NCI-H146 (cell line): ENCODE data around the gene MEX3A.
"Not testable (repeated sequence)": the region's sequence is repeated elsewhere in the genome, so short reads cannot be mapped to it uniquely, and the experiment has no call there.

Experiments
- DNase-seq: peaks from one replicate; lab custom pipeline; 2025; lab: John Stamatoyannopoulos, UW

The MEX3A gene

DNA sequence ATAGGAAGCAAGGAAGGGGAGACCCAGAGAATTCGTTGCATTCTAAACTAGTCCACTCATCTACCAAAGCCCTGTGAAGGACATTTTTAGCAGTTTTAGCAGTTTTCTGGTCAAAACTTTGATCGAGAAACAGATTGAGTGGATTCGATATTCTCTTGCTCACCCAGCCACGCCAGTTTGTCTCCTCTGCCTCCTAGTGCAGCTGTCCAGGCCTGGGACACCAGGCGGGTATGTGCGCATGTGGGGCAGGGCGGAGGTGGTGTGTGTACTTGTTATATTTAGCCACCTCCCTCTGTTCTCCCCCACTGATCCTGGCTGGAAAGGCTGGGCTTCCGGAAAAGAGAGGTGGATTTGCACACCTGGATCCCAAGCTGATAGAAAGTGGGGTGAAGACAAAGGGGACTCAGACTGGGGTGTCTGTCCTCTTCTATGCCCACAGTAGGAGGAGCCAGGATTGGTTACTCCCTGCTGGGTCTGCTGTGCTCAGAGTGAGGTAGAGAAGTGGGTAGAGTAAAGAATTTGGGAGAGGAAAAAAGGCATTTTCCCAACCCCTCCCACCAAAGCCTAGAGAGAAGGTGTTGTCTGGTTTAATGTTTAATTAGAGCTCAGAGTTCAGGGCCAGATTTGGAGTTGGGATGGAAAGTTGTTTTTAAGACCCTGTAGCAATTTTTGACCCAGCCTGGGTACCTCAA, 36.1 kb upstream of the MEX3A start:
- no peak for DNase-seq

DNA sequence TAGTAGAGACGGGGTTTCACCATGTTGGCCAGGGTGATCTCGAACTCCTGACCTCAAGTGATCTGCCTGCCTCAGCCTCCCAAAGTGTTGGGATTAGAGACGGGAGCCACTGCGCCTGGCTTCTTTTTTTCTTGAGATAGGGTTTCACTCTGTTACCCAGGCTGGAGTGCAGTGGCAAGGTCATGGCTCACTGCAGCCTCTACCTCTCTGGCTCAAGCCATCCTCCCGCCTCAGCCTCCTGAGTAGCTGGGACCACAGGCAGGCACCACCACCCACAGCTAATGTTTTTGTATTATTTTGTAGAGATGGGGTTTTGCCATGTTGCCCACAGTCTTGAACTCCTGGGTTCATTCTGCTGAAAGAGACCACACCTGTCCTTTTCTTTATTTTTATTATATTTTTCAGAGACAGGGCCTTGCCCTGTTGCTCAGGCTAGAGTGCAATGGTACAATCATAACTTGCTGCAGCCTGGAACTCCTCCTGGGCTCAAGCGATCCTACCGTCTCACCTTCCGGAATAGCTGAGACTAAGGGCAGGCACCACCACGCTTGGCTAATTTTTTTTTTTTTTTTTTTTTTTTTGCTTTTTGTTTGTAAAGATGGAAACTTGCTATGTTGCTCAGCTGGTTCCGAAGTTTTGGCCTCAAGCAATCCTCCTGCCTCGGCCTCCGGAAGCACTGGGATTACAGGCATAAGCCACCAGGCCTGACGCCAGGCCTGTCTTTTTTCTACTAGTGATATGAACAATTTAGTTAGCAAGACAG, 35.3 kb upstream of the MEX3A start:
- no peak for DNase-seq

DNA sequence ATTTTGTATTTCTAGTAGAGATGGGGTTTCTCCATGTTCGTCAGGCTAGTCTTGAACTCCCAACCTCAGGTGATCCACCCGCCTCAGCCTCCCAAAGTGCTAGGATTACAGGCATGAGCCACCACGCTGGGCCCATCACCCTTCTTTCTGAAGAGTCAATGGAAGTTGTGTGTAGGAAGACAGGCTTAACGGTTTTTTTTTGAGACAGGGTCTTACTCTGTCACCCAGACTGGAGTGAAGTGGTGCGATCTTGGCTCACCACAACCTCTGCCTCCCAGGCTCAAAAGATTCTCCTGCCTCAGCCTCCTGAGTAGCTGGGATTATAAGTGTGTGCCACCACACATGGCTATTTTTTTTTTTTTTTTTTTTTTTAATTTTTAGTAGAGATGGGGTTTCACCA, 34.5 kb upstream of the MEX3A start:
- DNase-seq: not testable (repeated sequence)

DNA sequence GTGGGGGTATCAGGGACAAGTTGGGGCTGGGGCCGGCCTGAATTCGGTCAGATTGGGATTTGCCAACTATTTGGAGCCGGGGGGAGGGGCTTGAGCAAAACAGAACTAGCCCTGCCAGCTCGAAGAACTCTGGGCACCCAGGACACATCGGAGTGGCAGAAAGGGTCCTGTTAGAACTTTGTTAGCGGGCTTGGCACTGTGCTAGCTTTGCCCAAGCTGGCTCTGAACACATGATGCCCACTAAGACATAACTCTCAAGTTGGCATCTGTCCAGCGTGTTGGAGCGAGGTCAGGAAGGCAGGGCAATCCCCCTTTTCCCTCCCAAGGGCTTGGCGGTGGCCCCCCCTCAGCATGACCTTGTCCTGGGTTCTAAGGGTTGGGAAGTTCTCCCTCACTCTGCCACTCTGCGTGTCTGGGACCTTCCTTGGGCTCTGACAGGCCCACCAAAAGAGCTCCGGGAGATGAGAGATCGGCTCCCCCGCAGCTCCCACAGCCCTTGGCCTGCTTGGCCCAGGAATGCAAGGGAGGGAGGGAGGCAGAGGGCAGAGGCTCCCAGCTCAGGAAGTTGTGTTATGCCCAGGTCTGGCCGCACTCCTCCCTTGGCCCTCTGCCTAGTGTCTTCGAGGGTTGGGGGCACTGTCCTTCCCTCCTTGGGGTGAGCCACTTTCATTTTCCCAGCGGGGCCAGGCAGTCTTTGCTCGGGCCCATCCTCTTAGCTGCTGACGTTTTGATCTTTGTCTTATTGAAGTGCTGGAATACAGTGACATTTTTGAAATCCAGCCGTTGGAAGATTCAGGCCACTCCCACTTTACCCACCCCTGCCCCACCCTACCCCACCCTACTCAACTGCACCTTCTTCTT, 33.5 kb upstream of the MEX3A start:
- no peak for DNase-seq

DNA sequence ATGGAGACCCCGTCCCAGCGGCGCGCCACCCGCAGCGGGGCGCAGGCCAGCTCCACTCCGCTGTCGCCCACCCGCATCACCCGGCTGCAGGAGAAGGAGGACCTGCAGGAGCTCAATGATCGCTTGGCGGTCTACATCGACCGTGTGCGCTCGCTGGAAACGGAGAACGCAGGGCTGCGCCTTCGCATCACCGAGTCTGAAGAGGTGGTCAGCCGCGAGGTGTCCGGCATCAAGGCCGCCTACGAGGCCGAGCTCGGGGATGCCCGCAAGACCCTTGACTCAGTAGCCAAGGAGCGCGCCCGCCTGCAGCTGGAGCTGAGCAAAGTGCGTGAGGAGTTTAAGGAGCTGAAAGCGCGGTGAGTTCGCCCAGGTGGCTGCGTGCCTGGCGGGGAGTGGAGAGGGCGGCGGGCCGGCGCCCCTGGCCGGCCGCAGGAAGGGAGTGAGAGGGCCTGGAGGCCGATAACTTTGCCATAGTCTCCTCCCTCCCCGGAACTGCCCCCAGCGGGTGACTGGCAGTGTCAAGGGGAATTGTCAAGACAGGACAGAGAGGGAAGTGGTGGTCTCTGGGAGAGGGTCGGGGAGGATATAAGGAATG, 32.8 kb upstream of the MEX3A start:
- DNase-seq: peak; percentile 50

DNA sequence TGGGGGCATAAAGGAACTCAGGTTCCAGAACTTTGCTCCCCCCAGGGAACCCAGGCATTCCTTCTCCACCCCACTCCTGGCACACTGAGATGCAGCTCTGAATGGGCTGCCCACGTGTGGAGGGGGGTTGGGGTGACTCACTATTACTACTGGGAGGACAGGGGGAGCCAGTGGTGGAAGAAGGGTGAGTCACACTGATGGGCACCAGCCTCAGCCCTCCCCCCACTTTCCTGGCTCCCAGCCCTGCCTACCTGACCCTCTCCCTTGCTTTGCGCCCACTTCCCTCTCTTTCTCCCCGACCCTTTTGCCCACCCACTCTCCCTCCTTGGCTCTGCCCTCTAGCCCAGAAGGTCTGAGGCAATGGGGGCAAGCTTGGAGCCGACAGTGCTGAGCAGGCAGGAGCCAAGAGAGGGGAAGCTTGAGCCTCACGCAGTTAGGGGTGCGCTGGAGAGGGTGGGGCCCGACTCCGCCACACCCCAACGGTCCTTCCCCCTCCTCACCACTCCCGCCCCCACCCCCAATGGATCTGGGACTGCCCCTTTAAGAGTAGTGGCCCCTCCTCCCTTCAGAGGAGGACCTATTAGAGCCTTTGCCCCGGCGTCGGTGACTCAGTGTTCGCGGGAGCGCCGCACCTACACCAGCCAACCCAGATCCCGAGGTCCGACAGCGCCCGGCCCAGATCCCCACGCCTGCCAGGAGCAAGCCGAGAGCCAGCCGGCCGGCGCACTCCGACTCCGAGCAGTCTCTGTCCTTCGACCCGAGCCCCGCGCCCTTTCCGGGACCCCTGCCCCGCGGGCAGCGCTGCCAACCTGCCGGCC, 32.0 kb upstream of the MEX3A start, which contains the start of gene LMNA:
Gene LMNA (plus strand): TSS at position 611 of the 818 bp plus-strand sequence. CDS start 208 bp downstream, outside the sequence.
- DNase-seq: peak; percentile 70

DNA sequence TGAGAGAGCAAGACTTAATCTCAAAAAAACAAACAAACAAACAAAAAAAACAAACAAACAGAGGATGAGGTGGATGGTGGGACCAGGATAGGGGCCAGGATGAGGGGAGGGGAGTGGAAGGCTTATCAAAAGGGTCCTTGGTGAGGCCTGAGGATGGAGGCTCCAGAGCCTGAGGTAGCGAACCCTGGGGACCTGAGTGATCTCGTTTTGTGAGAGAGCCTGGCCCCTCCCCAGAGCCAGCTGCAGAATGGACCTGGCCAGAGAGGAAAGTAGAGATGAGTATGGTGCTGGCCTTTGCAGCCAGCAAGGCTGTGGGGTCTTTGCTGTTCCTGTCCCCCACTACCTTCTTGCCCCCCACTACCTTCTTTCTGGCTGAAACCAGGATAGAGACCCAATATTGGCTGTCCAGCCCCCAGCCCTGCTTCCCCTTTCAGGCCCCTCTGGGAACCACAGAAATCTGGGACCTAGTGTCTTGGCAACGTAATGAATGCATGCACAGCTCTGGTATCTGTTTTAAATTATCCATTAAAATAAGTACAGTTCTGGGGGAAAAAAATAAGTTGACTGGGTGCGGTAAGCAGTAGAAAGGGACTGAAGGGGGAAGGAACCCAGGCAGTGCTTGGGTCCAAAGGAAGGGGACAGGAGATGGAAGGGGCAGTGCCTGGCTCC, 31.2 kb upstream of the MEX3A start:
- no peak for DNase-seq

DNA sequence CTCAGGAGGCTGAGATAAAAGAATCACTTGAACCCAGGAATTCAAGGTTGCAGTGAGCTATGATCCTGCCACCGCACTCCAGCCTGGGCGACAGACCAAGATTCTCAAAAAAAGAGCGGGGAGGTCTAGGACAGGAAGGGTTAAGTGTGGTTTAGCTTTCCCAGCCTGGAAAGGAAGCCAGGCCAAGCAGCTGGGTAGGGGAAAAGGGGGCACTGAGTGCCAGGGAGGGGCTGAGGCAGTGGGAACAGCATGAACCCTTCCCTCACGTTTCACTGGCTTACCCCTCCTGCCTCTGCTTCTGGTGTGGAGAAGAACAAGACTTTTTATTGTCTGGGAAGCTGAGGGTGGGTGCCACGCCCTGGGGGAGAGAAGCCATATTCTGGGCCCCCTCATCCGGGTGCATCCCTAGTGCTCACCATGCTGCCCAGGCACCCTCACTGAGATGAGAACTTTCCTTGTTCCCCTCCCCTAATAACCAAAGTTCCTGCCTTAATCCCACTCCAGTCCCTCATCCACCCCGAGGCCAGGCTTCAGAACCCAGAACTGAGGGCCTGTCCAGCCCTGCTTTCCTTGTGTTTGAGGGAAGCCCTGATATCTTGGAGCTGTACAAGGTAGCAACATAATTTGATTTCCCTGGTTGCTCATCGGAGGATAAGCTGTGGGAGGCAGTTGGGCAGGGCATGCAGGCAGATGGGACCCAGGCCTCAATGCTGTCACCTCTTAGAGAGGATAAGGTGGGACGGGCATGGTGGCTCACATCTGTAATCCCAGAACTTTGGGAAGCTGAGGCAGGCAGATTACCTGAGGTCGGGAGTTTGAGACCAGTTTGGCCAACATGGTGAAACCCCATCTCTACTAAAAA, 30.2 kb upstream of the MEX3A start:
- no peak for DNase-seq

DNA sequence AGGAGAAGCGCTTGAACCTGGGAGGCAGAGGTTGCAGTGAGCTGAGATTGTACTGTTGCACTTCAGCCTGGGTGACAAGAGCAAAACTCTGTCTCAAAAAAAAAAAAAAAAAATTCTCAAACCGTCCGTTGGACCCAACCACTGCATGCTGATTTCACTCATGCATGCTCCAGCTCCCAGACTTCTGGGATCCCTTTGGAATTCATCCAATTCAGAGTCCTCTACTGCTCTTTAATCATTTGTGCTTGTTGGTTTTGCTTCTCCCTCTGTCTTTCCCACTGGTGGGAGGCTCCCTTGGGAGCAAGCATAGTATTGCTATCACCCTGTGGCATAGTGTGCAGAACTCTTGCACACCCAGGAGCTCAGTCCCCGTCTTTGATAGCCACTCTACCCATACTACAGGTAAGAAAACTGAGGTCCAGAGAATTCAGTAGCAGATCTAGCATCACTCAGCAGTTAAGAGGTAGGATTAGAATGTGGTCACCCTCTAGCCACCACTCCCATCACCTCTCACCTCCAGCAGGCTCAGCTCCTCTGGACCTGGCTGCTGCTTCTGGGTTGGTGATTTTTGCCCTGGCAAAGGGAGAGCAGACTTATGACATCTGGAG, 29.2 kb upstream of the MEX3A start:
- no peak for DNase-seq

DNA sequence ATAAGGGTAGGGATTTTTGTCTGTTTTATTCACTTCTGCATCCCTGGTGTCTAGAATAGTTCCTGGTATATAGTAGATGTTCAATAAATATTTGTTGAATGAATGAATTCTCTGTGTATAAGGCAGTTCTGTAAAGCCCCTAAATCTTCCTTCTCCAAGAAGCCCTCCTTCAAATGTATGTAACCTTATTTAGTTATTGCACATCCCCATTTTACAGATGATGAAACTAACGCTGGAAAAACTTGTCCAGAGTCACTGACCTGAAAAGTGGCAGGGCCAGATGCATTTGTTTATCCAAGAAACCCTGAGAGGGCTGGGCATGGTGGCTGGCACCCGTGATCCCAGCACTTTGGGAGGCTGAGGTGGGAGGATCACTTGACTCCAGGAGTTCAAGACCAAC, 28.0 kb upstream of the MEX3A start:
- DNase-seq: no peak

DNA sequence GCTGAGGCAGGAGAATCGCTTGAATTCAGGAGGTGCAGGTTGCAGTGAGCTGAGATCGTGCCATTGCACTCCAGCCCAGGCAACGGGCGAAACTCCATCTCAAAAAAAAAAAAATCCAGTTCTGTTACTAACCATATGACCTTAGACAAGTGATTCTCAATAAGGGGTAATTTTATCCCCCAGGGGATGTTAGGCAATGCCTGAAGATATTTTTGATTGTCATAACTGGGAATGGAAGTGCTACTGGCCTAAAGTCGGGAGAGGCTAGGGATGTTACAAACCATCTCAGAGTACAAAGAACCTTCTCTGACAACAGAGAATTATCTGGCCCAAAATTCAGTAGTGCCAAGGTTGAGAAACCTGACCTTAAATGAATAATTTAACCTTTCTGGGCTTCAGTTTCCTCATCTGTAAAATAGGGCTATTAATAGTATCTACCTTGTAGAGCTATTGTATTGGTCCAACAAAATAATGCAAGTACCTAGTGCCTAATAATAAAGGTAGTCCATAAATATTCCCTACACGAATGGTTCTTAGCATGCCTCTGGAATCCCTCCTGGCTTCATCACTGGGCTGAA, 26.5 kb upstream of the MEX3A start:
- DNase-seq: no peak

DNA sequence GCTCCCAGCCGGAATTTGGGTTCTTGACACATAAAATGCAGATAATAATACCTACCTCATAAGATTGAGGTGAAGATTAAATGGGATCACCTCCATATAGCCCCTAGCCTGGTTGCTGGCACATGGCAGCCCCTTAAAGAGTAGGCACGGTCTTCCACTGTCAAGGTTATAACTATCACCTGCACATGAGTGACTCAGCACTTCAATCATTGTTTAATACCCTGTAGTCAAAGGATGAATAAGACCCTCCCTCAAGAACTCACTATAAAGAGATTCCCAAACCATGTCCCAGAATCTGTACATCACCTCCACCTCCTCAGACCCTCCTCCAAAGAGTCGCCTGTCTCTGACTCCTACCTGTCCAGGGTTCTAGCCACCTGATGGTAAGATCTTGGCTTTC, 25.8 kb upstream of the MEX3A start:
- no peak for DNase-seq

DNA sequence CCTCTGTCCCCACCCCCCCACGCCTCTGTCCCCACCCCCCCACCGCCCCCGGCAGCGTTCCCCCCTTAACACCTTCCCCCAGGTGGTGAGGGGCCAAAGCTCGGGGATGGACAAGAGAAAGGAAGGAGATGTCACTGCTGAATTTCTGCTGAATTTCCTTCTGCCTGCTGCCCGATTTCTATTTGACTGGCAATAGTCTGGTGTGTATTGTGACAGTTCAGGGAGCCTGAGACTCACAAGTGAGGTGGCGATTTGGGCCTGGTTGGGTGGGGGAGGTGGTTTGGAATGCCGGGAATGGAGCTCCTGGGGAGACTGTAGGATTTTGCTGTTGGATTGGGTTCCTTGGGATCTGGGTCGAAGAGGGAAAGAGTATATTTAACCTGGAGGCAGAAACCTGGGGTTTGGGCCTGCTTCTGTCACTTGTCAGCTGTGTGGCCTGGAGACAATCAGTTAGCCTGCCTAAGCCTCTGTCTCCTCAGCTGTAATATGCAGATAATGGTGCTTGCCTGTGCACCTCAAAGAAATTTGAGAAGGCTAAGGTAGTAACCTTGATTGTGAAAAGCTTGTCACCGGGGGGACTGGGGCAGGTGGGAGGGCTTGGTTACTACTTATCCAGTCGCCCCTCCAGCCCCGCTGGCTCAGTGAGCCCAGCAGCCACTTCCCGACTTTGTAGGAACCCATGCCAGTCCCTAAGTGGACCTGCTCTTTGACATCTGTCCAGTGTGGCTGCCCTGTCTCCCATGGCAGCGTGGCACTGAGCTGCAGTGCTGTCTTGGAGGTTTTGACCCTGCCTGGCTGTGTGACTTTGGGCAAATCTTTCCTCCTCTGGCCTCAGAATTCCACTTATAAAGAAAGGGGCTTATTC, 24.6 kb upstream of the MEX3A start:
- no peak for DNase-seq

DNA sequence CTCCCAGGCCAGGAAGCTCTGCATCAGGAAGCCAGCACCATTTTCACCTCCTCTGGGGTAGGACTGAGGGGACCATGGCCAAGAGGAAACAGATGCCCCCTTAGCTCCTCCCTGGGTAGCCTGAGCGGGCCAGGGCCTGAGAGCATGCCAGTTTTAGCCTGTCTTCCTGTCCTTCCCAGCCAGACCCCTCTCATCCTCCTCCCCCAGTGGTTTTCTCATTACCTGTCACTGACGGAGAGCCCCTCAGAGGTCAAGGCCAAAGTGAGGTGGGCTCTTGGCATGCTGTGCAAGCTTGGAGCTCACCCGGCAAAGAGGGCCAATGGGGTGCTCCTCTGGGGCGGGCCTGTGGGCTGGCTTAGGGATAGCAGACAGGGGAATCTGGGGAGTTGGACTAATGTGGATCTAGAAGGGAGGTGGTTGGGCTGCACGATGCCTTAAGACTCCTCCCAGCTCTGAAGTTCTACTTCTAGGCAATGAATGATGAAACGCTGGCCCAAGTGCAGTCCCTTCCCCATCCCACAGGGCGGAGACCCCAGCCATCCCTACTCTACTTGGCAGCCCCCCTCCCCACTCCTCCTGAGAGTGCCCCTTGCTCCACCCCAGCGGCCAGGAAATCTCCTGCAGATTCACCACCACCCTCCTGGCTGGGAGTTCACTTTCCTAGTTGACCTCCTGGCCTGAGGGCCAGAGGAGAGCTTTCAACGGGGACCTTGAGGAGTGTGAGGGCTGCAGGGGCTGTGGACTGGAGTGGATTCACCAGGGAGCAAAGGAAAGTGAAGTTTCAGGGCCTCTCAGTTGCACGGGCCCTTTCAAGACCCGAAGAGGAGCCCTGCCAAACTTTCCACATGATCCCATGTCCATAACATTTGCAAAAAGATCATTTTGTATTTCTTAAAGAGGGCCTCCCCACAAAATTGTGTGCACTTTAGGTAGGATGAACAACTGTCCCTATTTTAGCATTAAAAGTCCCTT, 22.9 kb upstream of the MEX3A start:
- DNase-seq: no peak

DNA sequence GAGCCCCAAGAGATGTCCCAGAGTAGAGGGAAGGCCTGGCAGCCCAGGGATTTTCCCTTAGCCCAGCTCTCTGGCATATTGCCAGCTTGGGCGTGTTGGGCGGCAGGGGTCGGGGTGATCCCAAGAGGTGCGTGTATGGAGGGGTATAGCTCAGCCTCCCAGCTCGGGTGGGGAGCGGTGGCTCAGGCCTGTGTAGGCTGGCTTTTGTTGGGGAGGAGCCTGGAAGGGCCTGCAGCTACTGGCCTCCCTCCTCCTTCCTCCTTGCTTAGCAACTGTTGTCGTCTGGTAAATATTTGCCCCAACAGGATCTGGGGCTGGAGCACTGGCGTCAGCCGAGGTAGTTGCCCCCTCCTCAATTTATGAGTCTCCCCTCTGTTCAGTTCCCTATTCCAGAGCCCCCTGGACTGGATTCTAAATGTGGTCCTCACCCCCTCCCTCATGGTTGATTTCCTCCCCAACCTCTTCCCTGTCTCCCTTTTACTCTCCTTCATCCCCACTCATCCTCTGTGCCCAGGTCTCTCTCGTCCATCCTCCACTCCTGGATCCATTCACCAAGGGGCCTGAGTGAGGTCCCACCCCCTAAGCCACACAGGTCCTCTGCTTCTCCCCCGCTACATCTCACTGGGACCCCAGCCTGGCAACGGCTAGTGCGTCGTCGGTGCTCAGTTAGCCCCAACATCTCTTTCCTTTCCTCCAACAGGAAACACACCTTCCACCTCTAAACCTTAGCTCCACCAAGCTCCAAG, 22.0 kb upstream of the MEX3A start:
- DNase-seq: peak; percentile 28

DNA sequence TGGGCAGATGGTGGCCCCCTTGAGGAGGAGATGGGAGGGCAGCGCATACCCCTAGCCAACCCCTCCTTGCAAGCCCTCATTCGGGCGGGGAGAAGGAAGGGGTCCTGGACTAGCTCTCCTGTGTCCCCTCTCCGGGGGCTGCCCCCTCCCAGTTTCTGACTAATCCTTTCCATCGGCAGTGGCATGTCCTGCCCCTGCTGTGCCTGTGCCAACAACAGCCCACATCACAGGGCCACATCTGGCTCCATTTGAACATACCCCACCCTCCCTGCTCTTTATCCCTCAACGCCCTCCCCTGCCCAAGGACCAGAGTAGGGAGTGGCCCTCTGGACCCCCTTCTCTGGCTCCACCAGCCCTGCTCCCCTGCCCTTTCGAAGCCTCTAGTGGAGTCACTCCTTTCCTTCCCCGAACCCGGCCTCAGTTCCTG, 21.3 kb upstream of the MEX3A start:
- DNase-seq: no peak
